ENCODE results near the gene ART4.

DNA sequence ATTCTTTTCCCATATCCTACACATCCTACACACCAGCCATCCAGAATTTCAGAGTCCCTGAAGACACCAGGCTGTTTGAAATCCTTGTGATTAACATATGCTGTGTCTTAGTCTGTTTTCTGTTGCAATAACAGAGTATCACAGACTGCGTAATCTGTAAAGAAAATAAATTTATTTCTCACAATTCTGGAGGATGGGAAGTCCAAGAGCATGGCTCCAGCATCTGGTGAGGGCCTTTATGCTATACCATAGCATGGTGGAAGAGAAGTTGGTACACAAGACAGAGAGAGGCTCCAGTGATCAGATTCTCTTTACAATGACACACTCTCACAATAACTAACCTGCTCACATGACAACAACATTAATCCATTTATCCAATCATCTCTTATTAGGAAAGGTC is 4.1 kb downstream of the ART4 start:
- TF ChIP-seq CTCF (IDR thresholded peaks at IDR 0.05) = no peak
- no peak for TF ChIP-seq POLR2A (IDR thresholded peaks at IDR 0.05)
